OCI-LY1 (cell line): Measurements from ENCODE around the gene P2RY14.
"Not testable (repeated sequence)": the region's sequence is repeated elsewhere in the genome, so short reads cannot be mapped to it uniquely, and the experiment has no call there.

Source experiments
- H2AFZ ChIP-seq: fragments of 200-600 bp; sonication (generic), shearing (Covaris generic); 2 replicates; pipeline ENCODE4 v1.6.0; 2014; ENCODE audit warnings: antibody characterized with exemption, mild to moderate bottlenecking, low read length
- H3F3A ChIP-seq: fragments of 200-600 bp; sonication (generic), shearing (Covaris generic); 2 replicates; pipeline ENCODE4 v1.6.0; 2014; ENCODE audit warnings: mild to moderate bottlenecking, antibody characterized with exemption, low read length, moderate library complexity; ENCODE audit not compliant: insufficient read depth
- H3K27ac ChIP-seq: fragments of 200-600 bp; sonication (generic); 2 replicates; pipeline ENCODE4 v1.5.1; 2014; ENCODE audit warnings: low read length, mixed run types, mild to moderate bottlenecking, low read depth; ENCODE audit not compliant: poor library complexity, severe bottlenecking
- H3K27me3 ChIP-seq: fragments of 200-600 bp; sonication (generic); 2 replicates; pipeline ENCODE4 v1.6.0; 2014; ENCODE audit warnings: antibody characterized with exemption, mild to moderate bottlenecking, low read length, moderate library complexity; ENCODE audit not compliant: insufficient read depth
- H3K36me3 ChIP-seq: fragments of 200-600 bp; sonication (generic); 2 replicates; pipeline ENCODE4 v1.6.1; 2014; ENCODE audit warnings: mild to moderate bottlenecking, antibody characterized with exemption, low read length, moderate library complexity, mixed read lengths; ENCODE audit not compliant: insufficient read depth
- H3K4me1 ChIP-seq: fragments of 200-600 bp; sonication (generic); 2 replicates; pipeline ENCODE4 v1.5.1; 2014; ENCODE audit warnings: mild to moderate bottlenecking, low read length, moderate library complexity; ENCODE audit not compliant: insufficient read depth, severe bottlenecking
- H3K4me2 ChIP-seq: fragments of 200-600 bp; sonication (generic), shearing (Covaris generic); 2 replicates; pipeline ENCODE4 v1.6.1; 2014; ENCODE audit warnings: low read length
- H3K4me3 ChIP-seq: fragments of 200-600 bp; sonication (generic); 2 replicates; pipeline ENCODE4 v1.5.1; 2014; ENCODE audit warnings: low read length, low read depth, mild to moderate bottlenecking, mixed read lengths; ENCODE audit not compliant: poor library complexity, severe bottlenecking
- H3K79me2 ChIP-seq: fragments of 200-600 bp; shearing (Covaris generic); 2 replicates; pipeline ENCODE4 v1.6.1; 2016; ENCODE audit warnings: mixed run types, low read length, mixed read lengths; ENCODE audit not compliant: insufficient read depth
- H3K9ac ChIP-seq: fragments of 200-600 bp; sonication (generic), shearing (Covaris generic); 2 replicates; pipeline ENCODE4 v1.6.1; 2014; ENCODE audit warnings: mild to moderate bottlenecking, low read length, mixed read lengths
- H3K9me2 ChIP-seq: fragments of 200-600 bp; sonication (generic), shearing (Covaris generic); 2 replicates; pipeline ENCODE4 v1.6.1; 2014; ENCODE audit warnings: low read depth, mild to moderate bottlenecking, low read length, mixed read lengths
- H3K9me3 ChIP-seq: fragments of 200-600 bp; shearing (Covaris generic); 2 replicates; pipeline ENCODE4 v1.6.1; 2014; ENCODE audit warnings: low read length, mixed read lengths
- H4K20me1 ChIP-seq: fragments of 200-600 bp; sonication (generic), shearing (Covaris generic); 2 replicates; pipeline ENCODE4 v1.6.0; 2016; ENCODE audit warnings: mild to moderate bottlenecking, low read length; ENCODE audit not compliant: insufficient read depth
- CTCF ChIP-seq: fragments of 200-600 bp; sonication (generic), shearing (Covaris generic); IDR thresholded peaks from 2 replicates; pipeline ENCODE4 v1.5.1; 2017; ENCODE audit warnings: mild to moderate bottlenecking, antibody characterized with exemption, low read length, moderate library complexity, mixed read lengths
- EZH2 ChIP-seq: fragments of 200-600 bp; sonication (generic), shearing (Covaris generic); IDR thresholded peaks from 2 replicates; pipeline ENCODE4 v1.8.0; 2017; ENCODE audit warnings: borderline replicate concordance, mixed run types, mild to moderate bottlenecking, antibody characterized with exemption, low read length, moderate library complexity, mixed read lengths

Gene P2RY14

GRCh38 chr3:151175952-151176351, 102.4 kb downstream of the P2RY14 start:
- peaks cover 5% of the 10 kb centered on the region for H3K4me1 ChIP-seq

DNA sequence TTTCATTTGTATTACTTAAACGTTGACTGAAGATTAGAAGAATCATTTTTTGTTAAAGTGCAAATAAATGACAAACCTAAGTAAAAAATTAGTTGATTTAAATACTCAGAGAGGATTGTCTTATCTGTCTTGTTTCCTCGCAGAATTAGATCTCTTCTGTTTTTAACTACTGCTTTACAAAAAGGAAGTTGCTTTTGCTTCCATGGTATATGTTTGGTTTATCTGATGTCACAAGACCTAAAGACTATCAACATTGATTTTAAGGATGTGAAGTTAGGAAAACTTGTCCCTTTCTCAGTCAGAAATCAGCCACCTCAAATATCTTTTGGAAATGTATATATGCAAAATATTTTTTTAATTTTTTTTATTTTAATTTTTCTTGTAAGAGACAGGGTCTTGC, 104.0 kb downstream of the P2RY14 start:
- Histone ChIP-seq H3K9ac (no peak overlapping the region), H3K9me2 (no peaks in the 10 kb centered on the region), H2AFZ (no peak overlapping the region), H3K27me3 (no peaks in the 10 kb centered on the region), H3K9me3 (no peaks in the 10 kb centered on the region), H3K36me3 (no peaks in the 10 kb centered on the region), H3K79me2 (no peaks in the 10 kb centered on the region), H3K27ac (no peak overlapping the region), H3K4me3 (no peak overlapping the region), H3K4me2 (no peak overlapping the region), H3K4me1 (peaks cover 16% of the 10 kb centered on the region), H4K20me1 (no peaks in the 10 kb centered on the region), H3F3A (no peaks in the 10 kb centered on the region)
- no peak for TF ChIP-seq EZH2
- TF ChIP-seq CTCF: no peak

More at GRCh38 chr3:151175952-151176351, 102.4 kb downstream of the P2RY14 start:
- Histone ChIP-seq H3K36me3 (no peaks in the 10 kb centered on the region), H3K9me2 (no peaks in the 10 kb centered on the region), H4K20me1 (no peaks in the 10 kb centered on the region), H3K4me3 (no peak overlapping the region), H3K27me3 (no peaks in the 10 kb centered on the region), H3F3A (no peaks in the 10 kb centered on the region), H3K4me2 (no peak overlapping the region), H2AFZ (no peak overlapping the region), H3K79me2 (no peaks in the 10 kb centered on the region), H3K9me3 (no peaks in the 10 kb centered on the region), H3K27ac (no peak overlapping the region), H3K9ac (no peak overlapping the region)
- TF ChIP-seq EZH2 (no peak), CTCF (no peak)

- no peaks in the 10 kb centered on the region for H4K20me1 ChIP-seq
- no peaks in the 10 kb centered on the region for H3F3A ChIP-seq
- no peaks in the 10 kb centered on the region for H3K9me2 ChIP-seq
- H3K36me3 ChIP-seq: no peaks in the 10 kb centered on the region
- no peak overlapping the region for H3K4me2 ChIP-seq
- no peak overlapping the region for H3K4me3 ChIP-seq
- TF ChIP-seq CTCF (no peak), EZH2 (no peak)
- H3K4me1 ChIP-seq: peaks cover 18% of the 10 kb centered on the region
- H3K27ac ChIP-seq: peak overlapping the region; percentile 2
- H3K9me3 ChIP-seq: no peaks in the 10 kb centered on the region
- H2AFZ ChIP-seq: no peak overlapping the region
- no peaks in the 10 kb centered on the region for H3K27me3 ChIP-seq
- no peaks in the 10 kb centered on the region for H3K79me2 ChIP-seq
- H3K9ac ChIP-seq: no peak overlapping the region
Measured at GRCh38 chr3:151171145-151171757, 107.1 kb downstream of the P2RY14 start.

- H3K27ac ChIP-seq, H4K20me1 ChIP-seq, H3K79me2 ChIP-seq, H3K9me3 ChIP-seq, H3K27me3 ChIP-seq, H3F3A ChIP-seq, H3K4me3 ChIP-seq, H3K9ac ChIP-seq, H3K36me3 ChIP-seq, H2AFZ ChIP-seq, H3K4me2 ChIP-seq, H3K9me2 ChIP-seq: not testable (repeated sequence)
- H3K4me1 ChIP-seq: peaks cover 18% of the 10 kb centered on the region
Measured at GRCh38 chr3:151169948-151170679, 108.2 kb downstream of the P2RY14 start.
